Activated naive CD8-positive, alpha-beta T cell treated with anti-CD3 and anti-CD28 coated beads, Interleukin-2, amount 50 U/mL, for 16 hours (primary cell): ENCODE measurements around the gene SSX7.
"Not testable (repeated sequence)": the region's sequence is repeated elsewhere in the genome, so short reads cannot be mapped to it uniquely, and the experiment has no call there.

Experiments used
- DNase-seq: peaks from one replicate; pipeline ENCODE4 v3.0.0-alpha.2; 2020; ENCODE audit warnings: low read depth, low spot score

SSX7 gene, protein sequence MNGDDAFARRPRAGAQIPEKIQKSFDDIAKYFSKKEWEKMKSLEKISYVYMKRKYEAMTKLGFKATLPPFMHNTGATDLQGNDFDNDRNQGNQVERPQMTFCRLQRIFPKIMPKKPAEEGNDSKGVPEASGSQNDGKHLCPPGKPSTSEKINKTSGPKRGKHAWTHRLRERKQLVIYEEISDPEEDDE

DNA sequence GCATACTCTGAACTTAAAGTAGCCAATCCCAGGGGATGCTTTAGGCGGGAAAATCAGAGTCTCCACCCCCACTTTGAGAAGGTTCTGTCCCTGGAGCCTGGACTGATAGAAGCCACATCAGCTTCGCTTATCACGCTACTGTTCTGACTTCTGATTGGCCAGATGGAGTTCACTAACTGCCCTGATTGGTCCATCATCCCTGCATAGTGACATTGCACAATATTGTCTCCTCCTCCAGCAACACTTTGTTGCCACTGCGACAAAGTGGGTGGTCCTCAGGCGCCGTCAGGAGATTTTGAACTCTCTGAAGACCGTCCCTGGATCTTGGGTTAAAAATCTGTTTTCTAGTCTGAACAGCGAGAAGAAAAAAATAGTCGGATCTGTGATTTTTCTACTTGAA is at the start of gene SSX7:
Gene SSX7 (minus strand): TSS at position 101 of the 400 bp plus-strand sequence. CDS start 1,428 bp downstream, outside the sequence.
- DNase-seq = not testable (repeated sequence)

DNA sequence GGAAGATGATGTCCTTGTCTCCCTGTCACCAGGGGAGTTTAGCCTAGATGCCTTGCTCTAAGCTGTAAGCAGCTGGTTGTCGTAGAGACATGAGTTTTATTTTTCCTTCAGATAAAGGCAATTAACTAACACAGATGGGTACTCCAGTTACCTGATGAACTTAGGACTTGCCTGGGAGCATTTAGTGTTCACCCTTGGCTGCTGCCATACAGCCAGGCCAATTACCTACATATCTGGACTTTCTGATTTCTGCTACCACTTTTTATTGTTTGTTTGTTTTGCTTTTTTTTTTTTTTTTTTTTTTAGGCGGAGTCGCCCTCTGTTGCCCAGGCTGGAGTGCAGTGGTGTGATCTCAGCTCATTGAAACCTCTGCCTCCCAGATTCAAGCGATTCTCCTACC is 37.3 kb upstream of the SSX7 start:
- not testable (repeated sequence) for DNase-seq

DNA sequence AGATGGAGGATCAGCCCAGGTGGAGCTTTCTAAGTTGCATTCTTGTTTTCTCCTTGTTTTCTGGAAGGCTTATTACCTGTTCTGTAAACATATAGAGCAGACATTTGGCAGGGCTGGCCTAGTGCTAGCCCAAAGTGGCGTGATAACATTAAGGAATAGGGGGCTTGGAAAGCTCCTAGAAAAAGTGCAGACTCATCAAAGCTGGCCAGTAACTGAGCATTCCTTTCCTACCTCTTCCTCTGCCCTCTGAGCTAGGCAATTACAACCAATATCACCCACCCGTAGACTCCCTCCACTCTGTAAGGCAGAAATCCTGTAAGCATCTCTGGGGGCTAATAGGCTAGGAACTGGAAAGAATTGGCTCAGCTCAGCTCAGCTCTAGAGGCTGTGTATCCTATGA is 7.5 kb upstream of the SSX7 start:
- DNase-seq = not testable (repeated sequence)

DNA sequence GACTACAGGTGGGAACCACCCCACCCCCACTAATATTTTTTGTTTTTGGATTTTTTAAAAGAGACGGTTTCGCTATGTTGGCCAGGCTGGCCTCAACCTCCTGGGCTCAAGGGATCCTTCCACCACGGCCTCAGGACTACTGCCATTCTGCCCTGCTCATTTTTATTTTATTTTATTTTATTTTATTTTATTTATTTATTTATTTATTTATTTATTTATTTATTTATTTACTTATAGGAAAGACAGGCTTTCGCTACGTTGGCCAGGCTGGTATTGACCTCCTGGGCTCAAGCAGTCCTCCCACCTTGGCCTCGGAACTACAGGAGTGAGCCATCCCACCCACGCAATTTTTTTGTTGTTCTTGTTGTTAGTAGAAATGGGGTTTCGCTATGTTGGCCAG is 775 bp upstream of the SSX7 start:
- not testable (repeated sequence) for DNase-seq

DNA sequence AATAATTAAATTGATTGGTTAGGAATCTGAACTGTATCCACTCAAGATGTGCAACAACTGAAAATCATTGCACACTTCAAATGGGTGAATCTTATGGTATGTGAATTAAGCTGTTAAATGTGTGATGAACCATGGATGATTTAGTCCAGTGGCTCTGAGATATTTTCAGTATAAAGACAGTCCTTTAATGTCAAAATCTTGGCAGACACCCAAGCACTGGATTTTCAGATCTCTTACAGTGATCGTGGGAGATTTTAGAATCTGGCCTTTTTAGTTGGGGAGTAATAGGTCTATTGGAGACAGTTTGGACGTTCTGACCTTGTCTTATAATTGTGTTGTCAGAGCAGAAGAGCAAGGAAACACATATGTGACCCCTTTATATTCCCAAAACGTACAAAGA is 4.0 kb downstream of the SSX7 start:
- DNase-seq = not testable (repeated sequence)

DNA sequence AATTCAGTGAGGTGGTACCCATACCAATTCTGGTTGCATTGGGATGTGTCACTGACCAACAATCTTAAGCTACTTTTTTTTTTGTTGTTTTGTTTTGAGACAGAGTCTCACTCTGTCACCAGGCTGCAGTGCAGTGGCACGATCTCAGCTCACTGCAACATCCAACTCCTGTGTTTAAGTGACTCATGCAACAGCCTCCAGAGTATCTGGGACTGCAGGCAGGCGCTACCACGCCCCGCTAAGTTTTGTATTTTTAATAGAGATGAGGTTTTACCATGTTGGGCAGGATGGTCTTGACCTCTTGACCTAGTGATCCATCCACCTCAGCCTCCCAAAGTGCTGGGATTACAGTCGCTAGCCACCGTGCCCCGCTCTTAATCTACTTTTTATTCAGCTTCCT is 5.7 kb downstream of the SSX7 start:
- DNase-seq = not testable (repeated sequence)

DNA sequence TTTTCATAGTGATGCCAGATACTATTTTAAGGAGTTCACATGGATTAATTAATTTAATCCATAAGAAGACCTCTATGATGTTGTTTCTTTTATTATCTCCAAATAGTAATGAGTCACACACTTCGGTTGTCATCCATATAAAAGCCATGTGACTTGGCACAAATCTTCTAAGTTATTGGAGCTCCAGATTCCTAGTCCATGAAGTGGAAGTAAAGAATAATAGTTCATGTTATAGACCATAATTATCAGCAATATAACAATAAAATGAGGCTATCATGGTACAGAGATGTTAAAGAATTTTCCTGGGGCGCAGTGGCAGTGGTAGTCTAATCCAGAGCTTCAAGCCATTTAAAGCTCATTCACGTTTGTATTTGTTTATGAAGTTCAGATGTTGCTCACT is 26.2 kb downstream of the SSX7 start:
- DNase-seq = not testable (repeated sequence)

DNA sequence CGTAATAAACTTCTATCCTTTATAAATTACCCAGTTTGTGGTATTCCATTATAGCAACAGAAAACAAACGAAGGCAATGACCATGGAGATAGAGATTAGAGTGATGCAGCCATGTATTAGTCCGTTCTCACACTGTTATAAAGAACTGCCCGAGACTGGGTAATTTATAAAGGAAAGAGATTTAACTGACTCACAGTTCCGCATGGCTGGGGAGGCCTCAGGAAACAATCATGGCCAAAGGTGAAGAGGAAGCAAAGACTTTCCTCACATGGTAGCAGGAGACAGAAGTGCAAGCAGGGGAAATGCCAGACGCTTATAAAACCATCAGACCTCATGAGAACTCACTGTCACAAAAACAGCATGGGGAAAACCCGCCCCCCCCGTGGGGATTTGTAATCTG is 34.0 kb downstream of the SSX7 start:
- not testable (repeated sequence) for DNase-seq

DNA sequence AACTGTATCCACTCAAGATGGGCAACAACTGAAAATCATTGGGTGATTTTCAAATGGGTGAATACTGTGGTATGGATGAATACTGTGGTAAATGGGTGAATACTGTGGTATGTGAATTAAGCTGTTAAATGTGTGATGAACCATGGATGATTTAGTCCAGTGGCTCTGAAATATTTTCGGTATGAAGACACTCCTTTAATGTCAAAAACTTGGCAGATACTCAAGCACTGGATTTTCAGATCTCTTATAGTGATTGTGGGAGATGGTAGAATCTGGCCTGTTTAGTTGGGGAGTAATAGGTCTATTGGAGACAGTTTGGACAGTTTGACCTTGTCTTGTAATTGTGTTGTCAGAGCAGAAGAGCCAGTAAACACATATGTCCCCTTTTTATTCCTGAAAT is 45.7 kb downstream of the SSX7 start:
- DNase-seq = no peak

DNA sequence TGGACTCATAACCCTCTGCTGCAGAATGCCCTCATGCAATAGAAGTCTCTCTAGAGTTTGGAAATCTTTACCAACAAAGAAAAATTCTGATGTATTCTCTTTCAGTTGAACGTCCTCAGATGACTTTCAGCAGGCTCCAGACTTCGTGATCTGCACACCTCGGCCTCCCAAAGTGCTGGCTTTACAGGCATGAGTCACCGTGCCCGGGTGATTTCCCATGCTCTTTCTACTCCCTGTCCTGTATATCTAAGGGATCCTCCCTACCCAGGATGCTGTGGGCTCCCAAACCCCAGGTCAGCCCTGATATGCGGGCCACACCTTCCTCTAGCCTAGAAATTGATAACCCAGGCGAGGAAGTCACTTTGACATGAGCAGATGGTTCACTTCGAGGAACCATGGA is 51.5 kb downstream of the SSX7 start:
- DNase-seq = not testable (repeated sequence)

DNA sequence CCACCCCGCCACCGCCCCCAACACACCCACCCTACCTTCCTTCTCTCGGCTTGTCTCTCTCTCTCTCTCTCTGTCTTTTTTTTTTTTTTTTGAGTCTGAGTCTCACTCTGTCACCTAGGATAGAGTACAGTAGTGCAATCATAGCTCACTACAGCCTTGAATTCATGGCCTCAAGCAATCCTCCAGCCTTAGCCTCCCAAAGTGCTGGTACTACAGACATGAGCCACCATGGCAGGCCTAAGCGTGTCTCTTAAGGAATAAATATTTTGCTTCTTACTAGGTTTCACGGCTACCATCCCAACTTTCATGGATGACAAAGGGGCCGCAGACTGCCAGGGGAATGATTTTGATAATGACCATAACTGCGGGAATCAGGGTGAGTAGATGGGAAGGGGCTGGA is 55.8 kb downstream of the SSX7 start:
- no peak for DNase-seq

DNA sequence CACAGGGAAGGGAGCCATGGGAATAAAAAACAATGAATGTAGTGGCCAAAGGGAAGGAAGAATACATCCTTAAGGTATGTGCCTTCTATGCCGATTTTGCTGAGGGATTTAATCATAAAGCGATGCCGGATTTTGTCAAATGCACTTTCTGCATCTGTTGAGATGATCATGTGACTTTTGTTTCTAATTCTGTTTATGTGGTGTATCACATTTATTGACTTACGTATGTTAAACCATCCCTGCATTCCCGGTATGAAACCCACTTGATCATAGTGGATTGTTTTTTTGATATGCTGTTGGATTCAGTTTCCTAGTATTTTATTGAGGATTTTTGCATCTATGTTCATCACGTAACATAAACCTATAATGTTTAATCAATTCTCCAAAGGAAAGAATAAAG is 60.0 kb downstream of the SSX7 start:
- DNase-seq = no peak
